ENCODE measurements around the gene ZNF511. TPM values are rescaled to one million over a fixed set of nuclear protein-coding genes. Genes with fewer than 3 reads are reported as not detected.

Gene ZNF511
- total RNA-seq, 4 donors from 2014 or later = 23.1 to 45.5 (median 30.0) TPM

GRCh38 chr10:133270773-133271297, 37.9 kb upstream of the ZNF511 start:
- no peaks in the 10 kb centered on the region for H3K36me3 ChIP-seq
- intact Hi-C loops (cut with DNase I; ENCODE audit: low total_unique reads) = no loop called here
- DNase-seq = no peak
- H3K27me3 ChIP-seq = no peaks in the 10 kb centered on the region
- no peaks in the 10 kb centered on the region for H3K9me3 ChIP-seq
- no peak overlapping the region for H3K4me3 ChIP-seq
- no peak for TF ChIP-seq CTCF (IDR thresholded peaks at IDR 0.05)
- no peak for TF ChIP-seq POLR2A (IDR thresholded peaks at IDR 0.05)
- no peak overlapping the region for H3K27ac ChIP-seq
- H3K4me1 ChIP-seq = no peaks in the 10 kb centered on the region

GRCh38 chr10:133271521-133272300, 37.0 kb upstream of the ZNF511 start:
- TF ChIP-seq CTCF (IDR thresholded peaks at IDR 0.05) = no peak
- no peak for TF ChIP-seq POLR2A (IDR thresholded peaks at IDR 0.05)
- H3K36me3 ChIP-seq = no peaks in the 10 kb centered on the region
- no peak overlapping the region for H3K4me3 ChIP-seq
- H3K27me3 ChIP-seq = no peaks in the 10 kb centered on the region
- H3K9me3 ChIP-seq = no peaks in the 10 kb centered on the region
- H3K27ac ChIP-seq = no peak overlapping the region
- no peak for DNase-seq
- H3K4me1 ChIP-seq = peaks cover 0 to 4% of the 10 kb centered on the region in 2 donors
- intact Hi-C loops (cut with DNase I; ENCODE audit: low total_unique reads) = no loop called here

- no peak for DNase-seq
- no peak overlapping the region for H3K27ac ChIP-seq
- no peaks in the 10 kb centered on the region for H3K36me3 ChIP-seq
- intact Hi-C loops (cut with DNase I; ENCODE audit: low total_unique reads) = no loop called here
- no peak for TF ChIP-seq CTCF (IDR thresholded peaks at IDR 0.05)
- TF ChIP-seq POLR2A (IDR thresholded peaks at IDR 0.05) = no peak
- no peaks in the 10 kb centered on the region for H3K9me3 ChIP-seq
- H3K4me3 ChIP-seq = no peak overlapping the region
- peaks cover 0 to 7% of the 10 kb centered on the region in 2 donors for H3K4me1 ChIP-seq
- H3K27me3 ChIP-seq = no peaks in the 10 kb centered on the region
Observed at GRCh38 chr10:133272301-133272963, 36.3 kb upstream of the ZNF511 start.

- intact Hi-C loops (cut with DNase I; ENCODE audit: low total_unique reads) = no loop called here
- Histone ChIP-seq H3K4me1 (peaks cover 0 to 7% of the 10 kb centered on the region in 2 donors), H3K4me3 (no peak overlapping the region), H3K27ac (no peak overlapping the region), H3K9me3 (no peaks in the 10 kb centered on the region), H3K27me3 (no peaks in the 10 kb centered on the region), H3K36me3 (no peaks in the 10 kb centered on the region)
- no peak for DNase-seq
- TF ChIP-seq CTCF (IDR thresholded peaks at IDR 0.05) (no peak), POLR2A (IDR thresholded peaks at IDR 0.05) (no peak)
Observed at GRCh38 chr10:133272964-133273420, 35.7 kb upstream of the ZNF511 start.

All from uterus (tissue), 4 donors.